Measurements from ENCODE around the gene RBM26. TPM values are rescaled to one million over a fixed set of nuclear protein-coding genes. Genes with fewer than 3 reads are reported as not detected.
"Not testable (repeated sequence)": the region's sequence is repeated elsewhere in the genome, so short reads cannot be mapped to it uniquely, and the experiment has no call there.

RBM26 gene
- total RNA-seq, 2 experiments from 2014 or later, result 54.8 to 57.7 TPM

GRCh38 chr13:79287939-79288795 is 117.9 kb downstream of the RBM26 start:
- Mint-ChIP-seq H3K27me3 (peaks cover 6% of the 10 kb centered on the region), H3K4me3 (no peak overlapping the region), H3K4me1 (ENCODE audit: low read depth) (no peaks in the 10 kb centered on the region), H3K9me3 (no peaks in the 10 kb centered on the region), H3K27ac (no peak overlapping the region), H3K36me3 (no peaks in the 10 kb centered on the region)
- intact Hi-C loops (cut with micrococcal nuclease), result no loop called here
- CTCF ChIA-PET, result no interaction called here
- no peak for DNase-seq
- POLR2A ChIA-PET, result no interaction called here

- POLR2A ChIA-PET, result no interaction called here
- no peak for DNase-seq
- Mint-ChIP-seq H3K36me3 (no peaks in the 10 kb centered on the region), H3K4me3 (no peak overlapping the region), H3K27ac (no peak overlapping the region), H3K9me3 (no peaks in the 10 kb centered on the region), H3K27me3 (peaks cover 4% of the 10 kb centered on the region), H3K4me1 (ENCODE audit: low read depth) (no peaks in the 10 kb centered on the region)
- CTCF ChIA-PET, result no interaction called here
- intact Hi-C loops (cut with micrococcal nuclease), result no loop called here
Observed at GRCh38 chr13:79285159-79285558, 120.9 kb downstream of the RBM26 start.

- no peak overlapping the region for H3K4me3 Mint-ChIP-seq
- peaks cover 4% of the 10 kb centered on the region for H3K27me3 Mint-ChIP-seq
- no peak overlapping the region for H3K27ac Mint-ChIP-seq
- intact Hi-C loops (cut with micrococcal nuclease), result no loop called here
- no peaks in the 10 kb centered on the region for H3K9me3 Mint-ChIP-seq
- ChIA-PET CTCF (no interaction called here), POLR2A (no interaction called here)
- no peaks in the 10 kb centered on the region for H3K4me1 Mint-ChIP-seq (ENCODE audit: low read depth)
- DNase-seq, result no peak
- H3K36me3 Mint-ChIP-seq, result no peaks in the 10 kb centered on the region
Observed at GRCh38 chr13:79283742-79284141, 122.3 kb downstream of the RBM26 start.

- CTCF ChIA-PET, result no interaction called here
- no peak overlapping the region for H3K4me3 Mint-ChIP-seq
- H3K27ac Mint-ChIP-seq, result no peak overlapping the region
- H3K4me1 Mint-ChIP-seq (ENCODE audit: low read depth), result no peaks in the 10 kb centered on the region
- H3K27me3 Mint-ChIP-seq, result peaks cover 4% of the 10 kb centered on the region
- intact Hi-C loops (cut with micrococcal nuclease), result no loop called here
- POLR2A ChIA-PET, result no interaction called here
- H3K9me3 Mint-ChIP-seq, result no peaks in the 10 kb centered on the region
- DNase-seq, result no peak
- no peaks in the 10 kb centered on the region for H3K36me3 Mint-ChIP-seq
Observed at GRCh38 chr13:79282976-79283375, 123.1 kb downstream of the RBM26 start.

- Mint-ChIP-seq H3K36me3 (no peaks in the 10 kb centered on the region), H3K27ac (no peak overlapping the region), H3K27me3 (peaks cover 4% of the 10 kb centered on the region), H3K4me3 (no peak overlapping the region), H3K4me1 (ENCODE audit: low read depth) (no peaks in the 10 kb centered on the region), H3K9me3 (no peaks in the 10 kb centered on the region)
- POLR2A ChIA-PET, result no interaction called here
- no peak for DNase-seq
- intact Hi-C loops (cut with micrococcal nuclease), result no loop called here
- CTCF ChIA-PET, result no interaction called here
Observed at GRCh38 chr13:79282508-79282907, 123.5 kb downstream of the RBM26 start.

GRCh38 chr13:79281339-79281747 is 124.7 kb downstream of the RBM26 start:
- Mint-ChIP-seq H3K4me1 (ENCODE audit: low read depth) (no peaks in the 10 kb centered on the region), H3K9me3 (no peaks in the 10 kb centered on the region), H3K4me3 (no peak overlapping the region), H3K36me3 (no peaks in the 10 kb centered on the region), H3K27me3 (peaks cover 4% of the 10 kb centered on the region), H3K27ac (no peak overlapping the region)
- DNase-seq, result no peak
- CTCF ChIA-PET, result no interaction called here
- POLR2A ChIA-PET, result no interaction called here
- intact Hi-C loops (cut with micrococcal nuclease), result no loop called here

- H3K4me3 Mint-ChIP-seq; H3K36me3 Mint-ChIP-seq; H3K27ac Mint-ChIP-seq; H3K9me3 Mint-ChIP-seq; POLR2A ChIA-PET; DNase-seq; intact Hi-C loops (cut with micrococcal nuclease); H3K4me1 Mint-ChIP-seq (ENCODE audit: low read depth); H3K27me3 Mint-ChIP-seq; CTCF ChIA-PET: not testable (repeated sequence)
Observed at GRCh38 chr13:79279735-79280134, 126.3 kb downstream of the RBM26 start.

- CTCF ChIA-PET, result no interaction called here
- POLR2A ChIA-PET, result no interaction called here
- H3K27me3 Mint-ChIP-seq, result peaks cover 14% of the 10 kb centered on the region
Observed at GRCh38 chr13:79273045-79273444, 133.0 kb downstream of the RBM26 start.

GRCh38 chr13:79271616-79272015 is 134.4 kb downstream of the RBM26 start:
- DNase-seq, result no peak
- H3K36me3 Mint-ChIP-seq, result peaks cover 1% of the 10 kb centered on the region
- no peaks in the 10 kb centered on the region for H3K4me1 Mint-ChIP-seq (ENCODE audit: low read depth)
- POLR2A ChIA-PET, result no interaction called here
- no peak overlapping the region for H3K4me3 Mint-ChIP-seq
- no peak overlapping the region for H3K27ac Mint-ChIP-seq
- CTCF ChIA-PET, result no interaction called here
- intact Hi-C loops (cut with micrococcal nuclease), result no loop called here
- peaks cover 6% of the 10 kb centered on the region for H3K9me3 Mint-ChIP-seq
- H3K27me3 Mint-ChIP-seq, result peaks cover 14% of the 10 kb centered on the region

More at GRCh38 chr13:79273045-79273444, 133.0 kb downstream of the RBM26 start:
- H3K36me3 Mint-ChIP-seq, result peaks cover under 1% of the 10 kb centered on the region
- H3K4me3 Mint-ChIP-seq, result no peak overlapping the region
- intact Hi-C loops (cut with micrococcal nuclease), result no loop called here
- H3K27ac Mint-ChIP-seq, result no peak overlapping the region
- no peaks in the 10 kb centered on the region for H3K4me1 Mint-ChIP-seq (ENCODE audit: low read depth)
- DNase-seq, result no peak
- H3K9me3 Mint-ChIP-seq, result peaks cover 4% of the 10 kb centered on the region

GRCh38 chr13:79270859-79271258 is 135.2 kb downstream of the RBM26 start:
- ChIA-PET CTCF (no interaction called here), POLR2A (no interaction called here)
- Mint-ChIP-seq H3K4me1 (ENCODE audit: low read depth) (no peaks in the 10 kb centered on the region), H3K9me3 (peaks cover 6% of the 10 kb centered on the region), H3K4me3 (no peak overlapping the region), H3K27ac (no peak overlapping the region), H3K36me3 (peaks cover 1% of the 10 kb centered on the region), H3K27me3 (peaks cover 14% of the 10 kb centered on the region)
- DNase-seq, result no peak
- intact Hi-C loops (cut with micrococcal nuclease), result no loop called here

Other genes with a start within 250 kb of the RBM26 start
- 100 to 1,000 TPM; 175 to 178 TPM for gene NDFIP2, start 74.9 kb upstream of the RBM26 start, total RNA-seq